ENCODE data around the gene CPA2.
A peak's percentile ranks its signal among the peaks of the same experiment; 100 is the strongest.
"Not testable (repeated sequence)": the region's sequence is repeated elsewhere in the genome, so short reads cannot be mapped to it uniquely, and the experiment has no call there.

CPA2 gene

GRCh38 chr7:130266258-130266960 lies at the start of gene CPA2:
Gene CPA2, plus strand, starts transcription at chr7:130266863. Its CDS starts 19 bp downstream, at chr7:130266882.
- no peak for DNase-seq (ENCODE audit: low spot score)

- DNase-seq (ENCODE audit: low spot score), result no peak
These were observed 47.6 kb upstream of the CPA2 start for GRCh38 chr7:130218806-130219620.

GRCh38 chr7:130219871-130220270 lies 46.8 kb upstream of the CPA2 start:
- DNase-seq (ENCODE audit: low spot score), result no peak

GRCh38 chr7:130221746-130222145 lies 44.9 kb upstream of the CPA2 start:
- no peak for DNase-seq (ENCODE audit: low spot score)

- DNase-seq (ENCODE audit: low spot score), result no peak
These were observed 43.0 kb upstream of the CPA2 start for GRCh38 chr7:130223646-130224045.

GRCh38 chr7:130224210-130224609 lies 42.5 kb upstream of the CPA2 start:
- DNase-seq (ENCODE audit: low spot score), result no peak

GRCh38 chr7:130224923-130225322 lies 41.7 kb upstream of the CPA2 start:
- not testable (repeated sequence) for DNase-seq (ENCODE audit: low spot score)

- DNase-seq (ENCODE audit: low spot score), result no peak
These were observed 40.3 kb upstream of the CPA2 start for GRCh38 chr7:130226333-130226732.

GRCh38 chr7:130227883-130228575 lies 38.6 kb upstream of the CPA2 start:
- peak; percentile 81 for DNase-seq (ENCODE audit: low spot score)

GRCh38 chr7:130228840-130229502 lies 37.7 kb upstream of the CPA2 start:
- DNase-seq (ENCODE audit: low spot score), result peak; percentile 13

GRCh38 chr7:130229981-130230380 lies 36.7 kb upstream of the CPA2 start:
- not testable (repeated sequence) for DNase-seq (ENCODE audit: low spot score)

GRCh38 chr7:130231792-130232191 lies 34.9 kb upstream of the CPA2 start:
- peak; percentile 51 for DNase-seq (ENCODE audit: low spot score)

GRCh38 chr7:130232209-130232608 lies 34.5 kb upstream of the CPA2 start:
- no peak for DNase-seq (ENCODE audit: low spot score)

- DNase-seq (ENCODE audit: low spot score), result no peak
These were observed 32.6 kb upstream of the CPA2 start for GRCh38 chr7:130234078-130234477.

- DNase-seq (ENCODE audit: low spot score), result not testable (repeated sequence)
These were observed 30.3 kb upstream of the CPA2 start for GRCh38 chr7:130236361-130236760.

- no peak for DNase-seq (ENCODE audit: low spot score)
These were observed 26.4 kb upstream of the CPA2 start for GRCh38 chr7:130240240-130240639.

- peak; percentile 55 for DNase-seq (ENCODE audit: low spot score)
These were observed 24.3 kb upstream of the CPA2 start for GRCh38 chr7:130242198-130243014.

GRCh38 chr7:130243486-130243885 lies 23.2 kb upstream of the CPA2 start:
- not testable (repeated sequence) for DNase-seq (ENCODE audit: low spot score)

- not testable (repeated sequence) for DNase-seq (ENCODE audit: low spot score)
These were observed 20.2 kb upstream of the CPA2 start for GRCh38 chr7:130246491-130246890.

- not testable (repeated sequence) for DNase-seq (ENCODE audit: low spot score)
These were observed 17.8 kb upstream of the CPA2 start for GRCh38 chr7:130248842-130249241.

GRCh38 chr7:130249626-130250025 lies 17.0 kb upstream of the CPA2 start:
- DNase-seq (ENCODE audit: low spot score), result not testable (repeated sequence)
